GM12892 (cell line): Measurements from ENCODE around the gene PAOX.
A peak's percentile ranks its signal among the peaks of the same experiment; 100 is the strongest.
"Not testable (repeated sequence)": the region's sequence is repeated elsewhere in the genome, so short reads cannot be mapped to it uniquely, and the experiment has no call there.

Source experiments
- DNase-seq: peaks from one replicate; pipeline ENCODE4 v3.0.0; 2011; ENCODE audit not compliant: insufficient read length
- FAIRE-seq: peaks from 2 replicates; lab custom pipeline; 2011; peaks lifted over from hg19 to GRCh38; lab: Jason Lieb, UNC
- POLR2A ChIP-seq: IDR thresholded peaks from 2 replicates; pipeline ENCODE4 v1.6.1; 2011; ENCODE audit warnings: low read depth, low read length, control low read depth
- POLR2AphosphoS5 ChIP-seq: IDR thresholded peaks from 2 replicates; pipeline ENCODE4 v1.6.1; 2011; ENCODE audit warnings: low read depth, low read length, control low read depth
- TAF1 ChIP-seq: IDR thresholded peaks from 2 replicates; pipeline ENCODE4 v1.6.1; 2011; ENCODE audit warnings: low read depth, mild to moderate bottlenecking, control low read depth, low read length, borderline replicate concordance

PAOX gene

DNA sequence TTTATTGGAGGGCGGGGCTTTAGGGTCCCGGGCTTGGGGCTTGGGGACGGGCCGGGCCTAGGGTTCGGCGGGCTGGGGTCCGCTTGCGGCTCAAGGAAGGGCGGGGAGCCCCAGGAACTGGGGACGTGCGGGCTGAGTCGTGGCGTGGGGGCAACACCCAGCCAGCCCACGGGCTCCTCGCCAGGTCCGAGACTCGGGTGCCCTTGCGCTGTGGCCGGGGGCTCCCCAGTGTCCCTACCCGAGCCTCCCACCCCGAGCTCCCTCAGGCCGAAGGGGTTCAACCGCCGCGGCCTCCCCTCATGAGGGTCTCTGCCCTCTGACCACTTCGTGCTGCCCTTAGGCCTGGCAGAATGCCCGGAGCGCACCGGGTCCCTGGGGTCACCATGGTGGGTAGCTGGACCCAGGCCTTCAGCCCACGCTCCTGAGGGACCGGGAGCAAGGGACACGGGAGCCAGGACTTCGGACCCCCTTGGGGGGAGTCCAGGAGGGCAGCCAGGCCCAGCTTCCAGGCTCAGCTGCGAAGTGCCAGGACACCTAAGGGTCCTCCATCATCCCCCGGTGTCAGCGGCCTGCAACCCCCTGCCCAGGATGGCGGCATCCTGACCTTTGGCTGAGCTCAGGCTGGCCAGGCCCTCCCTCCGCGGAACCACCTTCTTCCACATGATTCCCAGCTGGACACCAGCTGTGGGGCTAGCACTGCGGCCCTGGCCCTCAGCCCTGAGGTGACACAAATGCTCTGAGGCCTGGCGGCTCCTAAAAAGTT is 20.7 kb upstream of the PAOX start:
- FAIRE-seq = no peak
- TF ChIP-seq POLR2AphosphoS5 (no peak), TAF1 (no peak), POLR2A (no peak)

DNA sequence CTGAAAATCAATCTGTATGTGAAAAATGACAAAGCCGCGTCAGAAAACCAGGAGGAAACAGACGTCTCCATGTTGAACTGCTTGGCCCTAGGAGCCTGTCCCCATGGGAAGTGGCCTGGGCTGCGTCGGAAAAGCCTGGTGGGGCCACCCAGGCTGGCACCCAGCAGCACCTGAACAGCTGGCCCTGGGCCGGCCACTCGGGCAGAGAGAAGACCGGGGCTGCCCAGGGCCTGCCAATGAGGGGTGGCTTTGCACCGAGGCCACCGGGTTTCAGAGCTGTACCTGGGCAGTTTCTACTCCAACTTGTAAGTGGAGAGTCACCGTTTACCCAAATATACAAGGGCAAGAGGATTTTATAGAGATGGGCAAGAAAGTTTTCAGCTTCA is 20.1 kb upstream of the PAOX start:
- TF ChIP-seq TAF1 = no peak
- no peak for TF ChIP-seq POLR2AphosphoS5
- TF ChIP-seq POLR2A = no peak
- no peak for DNase-seq
- no peak for FAIRE-seq

More for the DNA sequence above, 20.7 kb upstream of the PAOX start:
- DNase-seq = no peak

- FAIRE-seq (no peak), DNase-seq (no peak)
- TF ChIP-seq POLR2A = no peak
- TF ChIP-seq TAF1 = no peak
- no peak for TF ChIP-seq POLR2AphosphoS5
Measured at GRCh38 chr10:133359554-133359971, 19.5 kb upstream of the PAOX start.

- no peak for FAIRE-seq
- TF ChIP-seq TAF1 (no peak), POLR2A (no peak), POLR2AphosphoS5 (no peak)
Measured at GRCh38 chr10:133359972-133360610, 19.0 kb upstream of the PAOX start.

GRCh38 chr10:133361227-133361626 is 17.8 kb upstream of the PAOX start:
- FAIRE-seq (no peak), DNase-seq (no peak)
- TF ChIP-seq POLR2AphosphoS5 = no peak
- no peak for TF ChIP-seq TAF1
- TF ChIP-seq POLR2A = no peak

More at GRCh38 chr10:133359972-133360610, 19.0 kb upstream of the PAOX start:
- DNase-seq = no peak

DNA sequence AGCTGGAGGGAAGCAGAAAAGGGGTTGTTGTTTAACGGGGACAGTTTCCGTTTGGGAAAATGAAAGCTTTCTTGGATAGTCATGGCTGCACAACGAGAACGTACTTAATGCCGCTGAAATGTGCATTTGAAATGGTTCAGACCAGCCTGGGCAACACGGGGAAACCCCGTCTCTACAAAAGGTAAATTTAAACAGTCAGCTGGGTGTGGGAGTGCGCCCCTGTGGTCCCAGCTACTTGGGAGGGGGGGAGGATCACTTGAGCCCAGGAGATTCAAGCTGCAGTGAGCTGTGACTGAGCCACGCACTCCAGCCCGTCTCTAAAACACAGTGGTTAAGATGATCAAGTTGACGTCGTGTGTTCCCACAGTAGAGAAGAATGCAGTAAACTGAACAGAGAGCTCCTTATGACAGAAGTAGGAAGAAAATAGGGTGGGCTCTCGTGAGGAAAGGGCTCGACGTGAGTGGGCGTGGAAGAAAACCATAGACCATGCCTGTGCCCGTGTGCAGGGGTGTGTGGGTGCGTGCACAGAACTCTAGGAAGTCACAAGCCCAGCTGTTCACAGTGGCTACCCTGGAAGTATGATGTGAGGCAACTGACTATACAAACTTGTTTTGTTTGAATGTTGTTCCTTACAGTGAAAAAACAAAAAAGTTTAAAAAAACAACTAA is 17.2 kb upstream of the PAOX start:
- FAIRE-seq (no peak), DNase-seq (no peak)
- TF ChIP-seq POLR2A (no peak; the same call in 1 of the 2 replicates), TAF1 (no peak), POLR2AphosphoS5 (no peak)

DNA sequence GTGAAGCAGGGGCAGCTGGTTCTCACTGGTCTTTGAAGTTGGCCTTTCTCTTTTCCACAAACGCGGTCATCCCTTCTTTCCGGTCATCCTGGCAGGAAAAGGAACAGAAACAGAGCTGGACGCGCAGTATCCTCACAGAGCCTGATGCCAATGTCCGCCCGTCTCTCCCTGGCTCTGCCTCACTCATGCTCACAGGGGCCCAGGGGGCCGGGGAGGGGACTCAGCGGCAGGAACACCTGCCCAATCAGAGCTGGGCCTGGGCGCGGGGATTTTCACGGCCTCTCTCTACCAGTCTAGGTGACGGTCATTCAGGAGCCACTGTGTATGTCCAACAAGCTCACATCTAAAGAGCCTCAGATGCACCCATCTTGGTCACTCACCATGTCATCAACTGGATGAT is 16.2 kb upstream of the PAOX start:
- DNase-seq (no peak), FAIRE-seq (no peak)
- TF ChIP-seq TAF1 = no peak
- TF ChIP-seq POLR2A = no peak
- no peak for TF ChIP-seq POLR2AphosphoS5

- FAIRE-seq (peak; percentile 40), DNase-seq (no peak)
- TF ChIP-seq POLR2A (no peak), TAF1 (no peak), POLR2AphosphoS5 (no peak)
Measured at GRCh38 chr10:133364645-133365431, 14.2 kb upstream of the PAOX start.

DNA sequence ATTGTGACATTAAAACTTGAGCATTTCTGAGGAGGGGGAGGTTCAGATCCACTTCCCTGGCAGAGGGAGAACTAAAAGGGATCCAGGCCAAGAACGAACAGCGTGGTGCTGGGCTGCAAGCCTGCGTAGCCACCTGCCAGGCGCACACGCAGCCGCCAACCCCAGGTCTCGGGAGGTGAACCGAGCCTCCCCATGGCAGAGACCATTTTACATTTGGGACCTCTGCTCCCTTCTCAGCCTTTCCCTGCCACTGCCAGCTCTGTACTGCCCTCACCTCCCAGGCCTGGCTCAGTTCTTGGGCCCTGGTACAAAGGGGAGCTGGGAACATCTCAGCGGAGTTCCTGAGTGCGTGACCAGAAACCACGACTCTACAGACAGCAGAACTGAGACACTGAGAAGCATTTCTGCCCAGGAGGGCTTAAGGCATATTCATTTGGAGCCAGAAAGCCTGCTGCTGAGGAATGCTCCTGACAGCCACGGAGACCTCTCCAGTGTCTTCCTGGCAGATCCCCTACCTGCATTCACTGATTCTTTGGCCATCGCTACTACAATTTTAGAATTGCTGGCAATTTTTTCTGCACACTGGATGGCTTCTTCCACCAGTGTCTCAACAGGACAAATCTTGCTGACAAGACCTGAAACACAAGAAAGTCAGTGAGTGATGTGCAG is 13.5 kb upstream of the PAOX start:
- TF ChIP-seq POLR2AphosphoS5 (no peak), POLR2A (no peak), TAF1 (no peak)
- no peak for FAIRE-seq

DNA sequence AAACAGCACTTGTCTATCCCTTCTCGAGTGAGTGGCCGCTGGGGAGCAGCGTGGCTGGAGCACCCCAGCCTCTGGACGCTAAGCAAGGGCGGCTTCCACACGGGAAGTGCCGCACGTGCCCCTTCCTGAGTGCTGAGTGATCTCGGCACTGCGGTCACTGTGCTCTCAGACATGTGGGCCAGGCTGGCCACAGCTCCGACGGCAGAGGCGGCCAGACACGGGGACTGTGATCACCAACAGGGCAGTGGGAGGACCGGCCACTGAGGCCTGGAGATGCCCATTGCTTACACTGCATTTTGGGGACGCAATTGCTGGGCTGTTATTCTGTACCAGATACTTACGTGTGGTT is 13.0 kb upstream of the PAOX start:
- no peak for FAIRE-seq
- TF ChIP-seq POLR2AphosphoS5 = no peak
- no peak for TF ChIP-seq TAF1
- no peak for TF ChIP-seq POLR2A

More for the DNA sequence above, 13.5 kb upstream of the PAOX start:
- no peak for DNase-seq

DNA sequence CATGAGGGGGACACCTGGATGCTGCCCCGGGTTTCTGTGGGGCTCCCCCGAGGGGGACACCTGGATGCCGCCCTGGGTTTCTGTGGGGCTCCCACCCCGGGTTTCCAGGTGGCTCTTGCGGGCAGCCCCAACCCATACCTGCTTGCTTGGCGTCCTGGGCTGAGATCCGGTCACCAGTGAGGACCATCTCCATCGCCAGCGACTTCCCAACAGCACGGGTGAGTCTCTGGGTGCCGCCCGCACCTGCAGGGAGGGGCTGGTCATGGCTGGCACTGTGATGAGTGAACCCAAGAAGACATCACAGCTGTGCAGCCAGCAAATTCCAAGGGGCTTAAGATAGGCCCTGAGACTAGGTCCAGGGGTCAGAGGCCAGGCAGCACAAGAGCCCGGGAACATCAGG is 12.3 kb upstream of the PAOX start:
- TF ChIP-seq POLR2AphosphoS5 (no peak), POLR2A (no peak), TAF1 (no peak)
- DNase-seq (no peak), FAIRE-seq (no peak)

More for the DNA sequence above, 13.0 kb upstream of the PAOX start:
- DNase-seq = no peak

- DNase-seq, FAIRE-seq: not testable (repeated sequence)
Measured at GRCh38 chr10:133367461-133367860, 11.6 kb upstream of the PAOX start.
